ENCODE data around the gene VSIG10L. TPM values are rescaled to one million over a fixed set of nuclear protein-coding genes. Genes with fewer than 3 reads are reported as not detected.

VSIG10L gene
- total RNA-seq, 2 donors from 2014 or later, result 0.78 to 1.3 TPM

DNA sequence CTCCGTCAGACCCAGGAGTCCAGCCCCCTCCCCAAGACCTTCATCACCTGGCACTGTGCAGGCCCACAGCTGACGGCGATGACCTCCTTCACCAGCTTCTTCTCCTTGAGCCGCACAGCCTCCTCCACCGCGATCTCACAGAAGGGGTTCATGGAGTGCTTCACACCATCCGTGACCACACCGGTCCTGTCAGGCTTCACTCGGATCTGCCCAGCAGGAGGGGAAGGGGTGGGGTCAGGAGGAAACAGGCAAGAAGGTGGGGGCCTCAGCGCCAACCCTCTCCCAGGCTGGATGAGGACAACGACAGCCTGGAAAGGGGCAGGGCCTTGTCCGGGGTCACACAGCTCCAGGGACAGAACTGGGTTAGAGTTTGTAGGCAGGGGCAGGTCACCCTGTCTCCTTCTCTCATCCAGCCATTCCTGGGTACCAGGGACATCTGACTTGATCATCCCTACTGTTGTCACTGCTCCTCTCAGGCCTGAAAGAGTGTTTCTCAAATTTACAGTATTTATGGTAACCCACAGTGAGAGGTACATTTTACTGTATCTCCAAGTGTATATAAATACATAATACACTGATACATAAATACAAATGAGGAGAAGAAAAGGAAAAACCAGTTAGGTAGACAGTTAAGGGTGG, 12.3 kb upstream of the VSIG10L start:
- Histone ChIP-seq H3K9me3 (no peaks in the 10 kb centered on the region), H3K36me3 (replicated peaks in 1 of 2; ENCODE audit: insufficient read depth in 1 of 2, low read depth in 2 of 2) (peaks cover 0 to 2% of the 10 kb centered on the region in 2 donors), H3K4me1 (no peaks in the 10 kb centered on the region), H3K4me3 (no peak overlapping the region), H3K27me3 (no peaks in the 10 kb centered on the region), H3K27ac (no peak overlapping the region)
- no peak for TF ChIP-seq CTCF (IDR thresholded peaks at IDR 0.05)
- TF ChIP-seq POLR2A (IDR thresholded peaks at IDR 0.05), result no peak
- 68 to 79% methylated on average over 7 to 12 of the region's 12 CpGs for WGBS, 2 donors
- intact Hi-C loops (cut with DNase I), result no loop called here
- DNase-seq, result no peak
- ATAC-seq, result no peak

DNA sequence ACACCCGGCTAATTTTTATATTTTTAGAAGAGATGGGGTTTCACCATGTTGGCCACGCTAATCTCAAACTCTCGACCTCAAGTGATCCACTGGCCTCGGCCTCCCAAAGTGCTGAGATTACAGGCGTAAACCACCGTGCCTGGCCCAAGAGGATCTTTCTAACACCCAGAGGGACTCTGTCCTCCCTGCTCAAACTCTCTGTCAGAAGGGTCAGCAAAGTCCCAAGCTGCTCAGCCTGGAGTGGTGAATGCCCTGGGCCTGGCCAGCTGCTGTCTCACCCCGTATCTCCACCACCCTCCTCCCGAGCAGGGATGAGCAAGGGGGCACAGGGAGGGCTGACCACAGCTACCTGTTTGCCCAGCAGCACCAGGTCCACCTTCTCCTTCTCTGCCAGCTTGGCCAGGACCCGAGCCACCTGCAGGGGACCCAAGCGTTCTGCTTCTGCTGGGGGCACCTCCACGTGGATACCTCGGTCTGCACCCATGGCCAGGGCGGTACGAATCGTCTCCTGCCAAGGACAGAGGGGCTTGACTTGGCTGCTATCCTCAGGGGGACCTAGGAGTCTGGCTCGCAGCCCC, 10.9 kb upstream of the VSIG10L start:
- peaks cover 0 to 2% of the 10 kb centered on the region in 2 donors for H3K36me3 ChIP-seq (replicated peaks in 1 of 2; ENCODE audit: insufficient read depth in 1 of 2, low read depth in 2 of 2)
- DNase-seq (no peak), ATAC-seq (no peak)
- 91 to 94% methylated on average over 9 to 16 of the region's 16 CpGs for WGBS, 2 donors
- H3K9me3 ChIP-seq, result no peaks in the 10 kb centered on the region
- no peak overlapping the region for H3K27ac ChIP-seq
- H3K4me1 ChIP-seq, result no peaks in the 10 kb centered on the region
- TF ChIP-seq POLR2A (IDR thresholded peaks at IDR 0.05) (no peak), CTCF (IDR thresholded peaks at IDR 0.05) (no peak)
- intact Hi-C loops (cut with DNase I), result no loop called here
- no peak overlapping the region for H3K4me3 ChIP-seq
- H3K27me3 ChIP-seq, result no peaks in the 10 kb centered on the region

GRCh38 chr19:51351266-51351990, 9.5 kb upstream of the VSIG10L start:
- Histone ChIP-seq H3K4me1 (no peaks in the 10 kb centered on the region), H3K27ac (no peak overlapping the region), H3K36me3 (replicated peaks in 1 of 2; ENCODE audit: insufficient read depth in 1 of 2, low read depth in 2 of 2) (peaks cover 0 to 2% of the 10 kb centered on the region in 2 donors), H3K4me3 (no peak overlapping the region), H3K9me3 (no peaks in the 10 kb centered on the region), H3K27me3 (no peaks in the 10 kb centered on the region)
- TF ChIP-seq POLR2A (IDR thresholded peaks at IDR 0.05) (no peak), CTCF (IDR thresholded peaks at IDR 0.05) (no peak)
- intact Hi-C loops (cut with DNase I), result no loop called here
- DNase-seq, result no peak
- ATAC-seq, result no peak
- WGBS, 2 donors, result 96 to 98% methylated on average over 10 to 11 of the region's 11 CpGs

DNA sequence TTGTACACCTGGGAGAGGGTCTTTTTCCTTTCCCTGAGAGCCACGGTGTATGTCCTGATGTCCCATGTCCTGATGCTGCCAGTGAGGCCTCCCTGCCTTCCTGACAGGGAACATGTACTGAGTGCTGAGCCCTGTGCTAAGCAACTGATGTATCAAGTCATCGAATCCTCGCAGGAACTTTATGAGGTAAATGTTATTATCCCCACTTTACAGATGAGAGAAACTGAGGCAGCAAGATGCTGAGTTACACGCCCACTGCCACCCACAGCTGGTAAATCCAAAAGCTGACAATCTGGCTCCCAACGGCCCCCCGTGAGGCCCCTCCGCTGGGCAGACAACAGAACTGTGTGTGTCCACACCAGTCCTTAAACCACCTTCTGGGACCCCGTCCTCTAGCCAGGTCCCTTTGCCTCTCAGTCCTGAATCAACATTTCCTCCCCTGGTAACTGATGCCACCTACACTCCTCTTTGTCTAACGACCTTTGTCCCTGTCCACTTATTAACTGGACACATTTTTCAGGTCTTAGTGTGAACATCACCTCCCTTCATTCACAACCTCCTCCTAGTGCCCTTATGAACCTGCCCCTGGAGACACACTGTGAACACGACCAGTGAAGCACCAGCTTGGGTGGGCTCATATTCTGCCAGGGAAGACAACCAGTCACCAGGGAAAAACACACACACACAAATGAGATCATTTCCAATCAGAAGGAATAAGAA, 5.4 kb upstream of the VSIG10L start:
- DNase-seq (no peak), ATAC-seq (no peak)
- no peak overlapping the region for H3K27ac ChIP-seq
- no peaks in the 10 kb centered on the region for H3K27me3 ChIP-seq
- H3K4me1 ChIP-seq, result no peaks in the 10 kb centered on the region
- intact Hi-C loops (cut with DNase I), result loop anchor here (10.0 kb wide), 1 partner anchor 47 kb away; the partner anchor contains the start of gene C19orf84
- peaks cover 0 to 6% of the 10 kb centered on the region in 2 donors for H3K36me3 ChIP-seq (replicated peaks in 1 of 2; ENCODE audit: insufficient read depth in 1 of 2, low read depth in 2 of 2)
- H3K4me3 ChIP-seq, result no peak overlapping the region
- 83 to 87% methylated on average over 10 of the region's 10 CpGs for WGBS, 2 donors
- H3K9me3 ChIP-seq, result no peaks in the 10 kb centered on the region
- TF ChIP-seq POLR2A (IDR thresholded peaks at IDR 0.05), result no peak
- no peak for TF ChIP-seq CTCF (IDR thresholded peaks at IDR 0.05)

Data from body of pancreas (tissue), 4 donors.